Measurements from ENCODE around the gene DSCAM.

- TF ChIP-seq POLR2A (IDR thresholded peaks at IDR 0.05) (no peak), CTCF (IDR thresholded peaks at IDR 0.05) (no peak), POLR2AphosphoS5 (IDR thresholded peaks at IDR 0.05; ENCODE audit: insufficient read depth in 1 of 2, low read depth in 1 of 2) (no peak)
Observed at GRCh38 chr21:40020651-40021050, 826.3 kb downstream of the DSCAM start.

Measured in vagina (tissue), 2 donors.